Measurements from ENCODE around the gene KRCC1.
"Not testable (repeated sequence)": the region's sequence is repeated elsewhere in the genome, so short reads cannot be mapped to it uniquely, and the experiment has no call there.

KRCC1 gene

DNA sequence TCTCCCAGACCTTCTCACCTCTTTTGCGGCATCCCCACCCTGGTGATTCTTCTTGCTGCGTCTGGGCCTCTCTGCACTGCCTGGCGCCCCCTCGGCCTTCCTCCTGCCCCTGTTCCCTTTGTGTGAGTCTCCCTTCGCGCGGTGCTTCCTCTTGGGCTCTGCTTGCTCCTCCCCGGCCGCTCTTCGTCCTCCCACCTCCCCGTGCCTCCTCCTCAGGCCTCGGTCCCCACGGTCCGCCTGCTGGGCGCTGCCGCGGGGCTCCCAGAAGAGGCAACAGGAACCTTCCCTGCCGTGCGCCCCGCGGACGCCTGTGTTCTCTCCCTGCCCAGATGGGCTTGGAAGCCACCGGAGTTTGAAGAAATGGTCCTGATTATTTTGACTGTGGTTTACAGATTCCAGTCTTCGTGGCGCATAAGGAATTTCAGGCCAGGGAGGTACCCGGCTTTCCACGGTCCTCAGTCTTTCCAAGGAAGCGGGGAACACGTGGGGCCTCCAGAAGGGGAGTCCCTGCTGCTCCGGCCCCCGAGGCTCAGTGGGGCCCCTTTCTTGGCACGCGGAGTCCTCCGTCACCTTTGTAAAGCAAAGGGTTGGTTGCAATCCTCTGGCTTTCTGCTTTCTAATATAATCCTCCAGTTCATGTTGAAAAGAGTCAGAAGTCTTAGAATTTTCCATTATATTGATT, 52.4 kb downstream of the KRCC1 start:
- no peak for FAIRE-seq
- no peak for DNase-seq (ENCODE audit: low spot score)

DNA sequence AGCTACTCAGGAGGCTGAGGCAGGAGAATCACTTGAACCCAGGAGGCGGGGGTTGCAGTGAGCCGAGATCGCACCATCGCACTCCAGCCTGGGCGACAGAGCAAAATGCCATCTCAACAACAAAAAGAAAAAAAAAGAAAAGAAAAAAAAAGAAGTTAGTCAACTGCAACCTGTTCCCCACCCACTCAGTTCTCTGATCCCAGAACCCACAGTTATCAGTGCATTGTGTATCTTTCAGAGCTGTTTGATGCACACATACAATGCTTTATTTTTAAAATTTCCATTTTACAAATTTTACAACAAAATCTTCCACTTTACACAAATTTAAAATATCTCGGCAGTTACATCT, 53.2 kb downstream of the KRCC1 start:
- FAIRE-seq (no peak), DNase-seq (ENCODE audit: low spot score) (no peak)

DNA sequence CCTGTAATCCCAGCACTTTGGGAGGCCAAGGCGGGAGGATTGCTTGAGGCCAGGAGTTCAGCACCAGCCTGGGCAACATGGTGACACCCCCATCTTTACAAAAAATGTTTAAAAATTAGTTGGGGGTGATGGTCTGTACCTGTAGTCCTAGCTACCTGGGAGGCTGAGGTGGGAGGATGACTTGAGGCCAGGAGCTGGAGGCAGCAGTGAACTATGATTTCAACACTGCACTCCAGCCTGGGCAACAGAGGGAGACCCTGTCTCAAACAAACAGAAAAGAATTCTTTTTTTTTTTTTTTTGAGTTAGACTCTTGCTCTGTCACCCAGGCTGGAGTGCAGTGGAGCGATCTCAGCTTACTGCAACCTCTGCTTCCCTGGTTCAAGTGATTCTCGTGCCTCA, 55.1 kb downstream of the KRCC1 start:
- DNase-seq (ENCODE audit: low spot score); FAIRE-seq: not testable (repeated sequence)

DNA sequence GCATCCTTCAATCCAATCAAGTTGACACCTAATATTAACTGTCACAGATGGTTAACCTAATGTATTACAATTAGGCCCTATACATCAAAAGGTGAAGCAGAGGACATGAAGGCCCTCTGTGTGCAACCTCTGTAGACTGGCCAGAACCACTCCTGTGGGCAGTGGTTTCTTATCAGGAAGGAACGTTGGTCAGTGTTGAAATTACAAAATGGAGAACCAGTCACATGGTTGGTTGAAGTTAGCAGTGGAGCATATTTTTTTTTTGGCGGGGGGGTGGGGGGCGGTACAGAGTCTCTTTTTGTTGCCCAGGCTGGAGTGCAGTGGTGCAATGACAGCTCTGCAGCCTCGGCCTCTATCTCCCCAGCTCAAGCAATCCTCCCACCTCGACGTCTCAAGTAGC, 59.0 kb downstream of the KRCC1 start:
- DNase-seq (ENCODE audit: low spot score) (no peak), FAIRE-seq (no peak)

DNA sequence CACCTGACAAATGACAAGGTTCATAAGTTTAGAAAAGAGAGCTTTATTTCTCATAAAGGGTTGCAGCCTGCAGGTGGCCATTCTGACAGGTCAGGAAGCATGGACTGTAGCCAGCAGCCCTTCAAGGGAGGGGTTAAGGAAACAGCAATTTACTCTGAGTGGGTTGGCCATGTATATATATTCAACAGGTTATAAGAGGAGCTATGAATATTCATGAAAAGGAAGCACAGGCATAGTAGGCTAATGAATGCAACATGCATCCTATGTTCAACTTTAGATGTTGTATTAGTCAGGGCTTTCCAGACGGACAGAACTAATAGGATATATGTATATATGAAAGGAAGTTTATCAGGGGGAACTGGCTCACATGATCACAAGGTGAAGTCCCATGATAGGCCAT, 59.8 kb downstream of the KRCC1 start:
- DNase-seq (ENCODE audit: low spot score), result no peak
- FAIRE-seq, result no peak

- not testable (repeated sequence) for FAIRE-seq; DNase-seq (ENCODE audit: low spot score)
Measured at GRCh38 chr2:87994304-87994850, 61.2 kb downstream of the KRCC1 start.

DNA sequence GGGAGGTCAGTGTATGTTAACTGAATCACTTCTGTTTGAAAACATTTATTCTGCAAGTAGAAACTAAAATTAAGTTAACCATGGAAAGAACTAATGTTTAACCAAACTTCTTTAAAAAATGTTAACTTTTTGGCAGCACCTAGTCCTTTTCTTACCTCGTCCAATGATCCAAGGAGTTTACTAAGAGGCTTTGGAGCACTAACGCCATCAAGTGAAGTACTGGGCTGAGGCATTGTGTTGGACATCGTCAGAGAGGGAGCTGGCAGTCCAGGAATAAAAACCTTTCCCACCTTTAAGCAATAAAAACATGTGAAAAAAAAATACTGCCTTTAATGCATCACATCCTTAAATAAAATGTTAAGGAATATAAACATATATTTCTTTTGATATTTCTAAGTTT, 63.0 kb downstream of the KRCC1 start:
- not testable (repeated sequence) for DNase-seq (ENCODE audit: low spot score); FAIRE-seq

DNA sequence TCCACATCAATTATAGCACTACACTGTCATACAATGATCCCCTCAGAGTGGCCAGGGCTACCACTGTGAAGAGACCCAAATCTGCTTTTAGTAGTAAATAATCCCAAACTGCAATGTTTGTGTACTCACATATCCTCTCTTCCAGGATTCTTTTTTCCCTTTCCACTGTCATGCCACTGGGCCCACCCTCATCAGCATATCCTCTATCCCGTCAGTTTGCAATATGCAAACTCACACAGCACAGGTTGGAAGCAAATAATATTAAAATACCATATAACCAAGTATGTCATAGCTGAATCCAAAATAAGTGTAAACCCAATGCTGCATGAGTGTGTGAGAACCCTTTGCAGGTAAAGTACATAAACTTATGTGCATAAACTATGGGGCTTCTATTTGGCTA, 68.1 kb downstream of the KRCC1 start:
- not testable (repeated sequence) for DNase-seq (ENCODE audit: low spot score); FAIRE-seq

DNA sequence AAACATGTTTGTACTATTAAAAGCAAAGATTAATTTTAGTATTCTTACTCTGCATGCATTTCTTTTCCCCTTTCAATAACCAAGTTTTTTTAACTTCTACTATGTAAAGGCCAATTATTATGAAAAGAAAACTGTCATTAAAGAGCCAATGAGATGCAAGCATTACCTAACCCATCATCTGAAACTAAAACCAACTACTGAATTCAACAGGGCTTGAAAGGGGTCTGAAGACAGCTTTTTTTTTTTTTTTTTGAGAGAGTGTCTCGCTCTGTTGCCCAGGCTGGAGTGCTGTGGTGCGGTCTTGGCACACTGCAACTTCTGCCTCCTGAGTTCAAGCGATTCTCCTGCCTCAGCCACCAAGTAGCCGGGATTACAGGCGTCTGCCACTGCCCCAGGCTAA, 69.7 kb downstream of the KRCC1 start:
- not testable (repeated sequence) for FAIRE-seq; DNase-seq (ENCODE audit: low spot score)

DNA sequence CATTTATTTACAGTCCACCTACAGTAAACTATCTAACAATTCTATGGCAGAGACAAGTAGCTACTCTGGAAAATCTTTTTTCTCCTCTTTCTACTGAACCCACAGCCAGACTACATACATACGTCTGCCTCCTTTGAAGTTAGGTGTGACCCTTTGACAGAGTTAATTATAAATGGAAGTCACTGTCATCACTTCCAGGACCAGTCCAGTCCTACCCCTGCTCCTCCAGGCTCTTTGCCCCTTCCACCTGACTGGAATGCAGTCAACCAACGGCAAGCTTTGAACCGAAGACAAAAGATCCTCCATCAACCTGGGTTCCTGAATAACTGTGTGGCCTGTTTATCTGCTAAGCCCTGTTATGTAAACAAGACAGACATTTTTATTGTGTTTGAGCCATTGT, 74.4 kb downstream of the KRCC1 start:
- not testable (repeated sequence) for FAIRE-seq

More for the DNA sequence above, 74.4 kb downstream of the KRCC1 start:
- not testable (repeated sequence) for DNase-seq (ENCODE audit: low spot score)

All from urothelium cell line (cell line).